Measurements from ENCODE around the gene KCND1. TPM values are rescaled to one million over a fixed set of nuclear protein-coding genes. Genes with fewer than 3 reads are reported as not detected.

KCND1 gene
- polyA plus RNA-seq, 3 donors = 4.9 TPM; not detected in 2

GRCh38 chrX:48957827-48958634 lies 13.6 kb downstream of the KCND1 start:
- peaks cover 42% of the 10 kb centered on the region for H3K79me2 ChIP-seq (ENCODE audit: insufficient read depth, low read length)
- H3K36me3 ChIP-seq (replicated peaks in 1 of 2; ENCODE audit: control insufficient read depth in 1 of 2, insufficient read depth in 2 of 2, low read length in 2 of 2) = peaks cover 10 to 16% of the 10 kb centered on the region in 2 donors
- H3K27ac ChIP-seq (ENCODE audit: low read depth in 1 of 2, low read length in 2 of 2) = peak overlapping the region; percentile 97 to 100
- peak overlapping the region; percentile 83 to 96 for H3K4me3 Mint-ChIP-seq
- H3K4me1 ChIP-seq (ENCODE audit: control insufficient read depth in 1 of 2, insufficient read depth in 2 of 2, low read length in 2 of 2) = peaks cover 49 to 56% of the 10 kb centered on the region in 2 donors
- no peaks in the 10 kb centered on the region for H3K9me3 ChIP-seq (replicated peaks in 1 of 2; ENCODE audit: control insufficient read depth in 1 of 2, insufficient read depth in 1 of 2, low read length in 2 of 2)
- no peaks in the 10 kb centered on the region for H3K27me3 ChIP-seq (ENCODE audit: control insufficient read depth in 2 of 2, insufficient read depth in 2 of 2, low read length in 2 of 2)
- H3K4me2 ChIP-seq (replicated peaks; ENCODE audit: extremely low read depth, low read length, poor library complexity, severe bottlenecking) = peak overlapping the region; percentile 75
- intact Hi-C loops (cut with micrococcal nuclease) = loop anchor here in 1 of 2 donors (5.0 kb wide), 2 partner anchors 41 to 84 kb away; partner anchors contain the start of genes PIM2 and TFE3
- H2AFZ ChIP-seq (ENCODE audit: insufficient read depth, low read depth, low read length, poor library complexity, severe bottlenecking) = peak overlapping the region; percentile 29
- H3K4me3 ChIP-seq (replicated peaks in 1 of 3; ENCODE audit: low read depth in 2 of 3, low read length in 3 of 3) = peak overlapping the region; percentile 44 to 78 (median 48)
- H3K27me3 Mint-ChIP-seq (ENCODE audit: low read depth in 3 of 3) = peaks cover 0 to 8% (median 1%) of the 10 kb centered on the region in 3 donors
- H3K9ac ChIP-seq (ENCODE audit: insufficient read depth, low read length, poor library complexity, severe bottlenecking) = peak overlapping the region; percentile 79
- H3K4me1 Mint-ChIP-seq = peaks cover 52% of the 10 kb centered on the region
- under 1% methylated on average over 45 of the region's 66 CpGs for WGBS (ENCODE audit: insufficient coverage)
- peaks cover 0 to 19% (median 0%) of the 10 kb centered on the region in 7 donors for H3K9me3 Mint-ChIP-seq
- TF ChIP-seq, protein P1, sequence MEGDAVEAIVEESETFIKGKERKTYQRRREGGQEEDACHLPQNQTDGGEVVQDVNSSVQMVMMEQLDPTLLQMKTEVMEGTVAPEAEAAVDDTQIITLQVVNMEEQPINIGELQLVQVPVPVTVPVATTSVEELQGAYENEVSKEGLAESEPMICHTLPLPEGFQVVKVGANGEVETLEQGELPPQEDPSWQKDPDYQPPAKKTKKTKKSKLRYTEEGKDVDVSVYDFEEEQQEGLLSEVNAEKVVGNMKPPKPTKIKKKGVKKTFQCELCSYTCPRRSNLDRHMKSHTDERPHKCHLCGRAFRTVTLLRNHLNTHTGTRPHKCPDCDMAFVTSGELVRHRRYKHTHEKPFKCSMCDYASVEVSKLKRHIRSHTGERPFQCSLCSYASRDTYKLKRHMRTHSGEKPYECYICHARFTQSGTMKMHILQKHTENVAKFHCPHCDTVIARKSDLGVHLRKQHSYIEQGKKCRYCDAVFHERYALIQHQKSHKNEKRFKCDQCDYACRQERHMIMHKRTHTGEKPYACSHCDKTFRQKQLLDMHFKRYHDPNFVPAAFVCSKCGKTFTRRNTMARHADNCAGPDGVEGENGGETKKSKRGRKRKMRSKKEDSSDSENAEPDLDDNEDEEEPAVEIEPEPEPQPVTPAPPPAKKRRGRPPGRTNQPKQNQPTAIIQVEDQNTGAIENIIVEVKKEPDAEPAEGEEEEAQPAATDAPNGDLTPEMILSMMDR (IDR thresholded peaks at IDR 0.05) = no peak
- H4K20me1 ChIP-seq (ENCODE audit: insufficient read depth, low read length) = peaks cover 35% of the 10 kb centered on the region
- DNase-seq = peak; percentile 93 to 98 (median 96)
- H3K27ac Mint-ChIP-seq = peak overlapping the region; percentile 100
- H3K36me3 Mint-ChIP-seq = peaks cover 5 to 21% of the 10 kb centered on the region in 2 donors

DNA sequence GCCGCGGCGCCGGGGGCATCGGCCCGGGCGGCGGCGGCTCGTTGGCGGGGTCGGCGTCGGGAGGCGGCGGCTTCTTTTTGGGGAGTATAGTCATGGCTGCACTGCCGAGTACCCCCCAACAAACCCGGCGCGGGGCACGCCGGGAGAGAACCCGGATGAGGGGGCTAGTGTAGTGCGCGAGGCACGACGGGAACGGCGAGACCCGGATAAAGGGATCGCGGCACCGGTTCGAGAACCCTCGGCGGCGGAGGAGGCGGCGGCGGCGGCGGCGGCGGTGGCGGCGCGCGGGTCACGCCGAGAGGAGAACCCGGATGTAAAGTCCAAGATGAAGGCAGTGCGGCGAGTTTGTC lies 14.2 kb downstream of the KCND1 start, which contains the start of gene OTUD5:
TSS of gene OTUD5 (minus strand) at position 131 of the 350 bp plus-strand sequence. CDS start at position 94, 37 bp downstream.
- TF ChIP-seq, protein P1 (IDR thresholded peaks at IDR 0.05) = no peak
- Mint-ChIP-seq H3K27ac (peak within 1 kb of the TSS; percentile 100), H3K9me3 (peaks cover 0 to 19% (median 0%) of the 10 kb centered on the region in 7 donors), H3K4me3 (peak within 1 kb of the TSS; percentile 86 to 96), H3K27me3 (ENCODE audit: low read depth in 3 of 3) (peaks cover 0 to 8% (median 1%) of the 10 kb centered on the region in 3 donors), H3K4me1 (peaks cover 58% of the 10 kb centered on the region), H3K36me3 (peaks cover 5 to 21% of the 10 kb centered on the region in 2 donors)
- peaks cover 51 to 56% of the 10 kb centered on the region in 2 donors for H3K4me1 ChIP-seq (ENCODE audit: control insufficient read depth in 1 of 2, insufficient read depth in 2 of 2, low read length in 2 of 2)
- H3K9ac ChIP-seq (ENCODE audit: insufficient read depth, low read length, poor library complexity, severe bottlenecking) = peak within 1 kb of the TSS; percentile 79
- H3K27ac ChIP-seq (ENCODE audit: low read depth in 1 of 2, low read length in 2 of 2) = peak within 1 kb of the TSS; percentile 97 to 100
- H3K79me2 ChIP-seq (ENCODE audit: insufficient read depth, low read length) = peaks cover 44% of the 10 kb centered on the region
- H3K27me3 ChIP-seq (ENCODE audit: control insufficient read depth in 2 of 2, insufficient read depth in 2 of 2, low read length in 2 of 2) = no peaks in the 10 kb centered on the region
- H3K4me3 ChIP-seq (replicated peaks in 1 of 3; ENCODE audit: low read depth in 2 of 3, low read length in 3 of 3) = peak within 1 kb of the TSS; percentile 28 to 78 (median 48)
- DNase-seq = no peak
- H3K9me3 ChIP-seq (replicated peaks in 1 of 2; ENCODE audit: control insufficient read depth in 1 of 2, insufficient read depth in 1 of 2, low read length in 2 of 2) = no peaks in the 10 kb centered on the region
- H3K36me3 ChIP-seq (replicated peaks in 1 of 2; ENCODE audit: control insufficient read depth in 1 of 2, insufficient read depth in 2 of 2, low read length in 2 of 2) = peaks cover 10 to 16% of the 10 kb centered on the region in 2 donors
- peak within 1 kb of the TSS; percentile 29 for H2AFZ ChIP-seq (ENCODE audit: insufficient read depth, low read depth, low read length, poor library complexity, severe bottlenecking)
- H4K20me1 ChIP-seq (ENCODE audit: insufficient read depth, low read length) = peaks cover 41% of the 10 kb centered on the region
- WGBS (ENCODE audit: insufficient coverage) = 0% methylated on average over 42 of the region's 53 CpGs
- H3K4me2 ChIP-seq (replicated peaks; ENCODE audit: extremely low read depth, low read length, poor library complexity, severe bottlenecking) = peak within 1 kb of the TSS; percentile 75
- intact Hi-C loops (cut with micrococcal nuclease) = loop anchor here in 1 of 2 donors (5.0 kb wide), 2 partner anchors 40 to 85 kb away; partner anchors contain the start of genes PIM2 and TFE3
